ENCODE data around the gene NSD2.

GRCh38 chr4:1821679-1822567 is 49.3 kb upstream of the NSD2 start:
- TF ChIP-seq EZH2 (IDR thresholded peaks at IDR 0.05) (no peak), CTCF (IDR thresholded peaks at IDR 0.05) (no peak), EZH2phosphoT487 (IDR thresholded peaks at IDR 0.05) (no peak)
